LoVo (cell line): Measurements from ENCODE around the gene ZFC3H1.
A peak's percentile ranks its signal among the peaks of the same experiment; 100 is the strongest.

ENCODE experiments used
- DNase-seq: peaks from one replicate; pipeline ENCODE4 v3.0.0-alpha.2; 2016; ENCODE audit warnings: low spot score

ZFC3H1 gene

GRCh38 chr12:71627438-71628002 is 36.1 kb downstream of the ZFC3H1 start:
- DNase-seq, result no peak

- no peak for DNase-seq
Observed at GRCh38 chr12:71626768-71627167, 36.9 kb downstream of the ZFC3H1 start.

- no peak for DNase-seq
Observed at GRCh38 chr12:71626098-71626497, 37.5 kb downstream of the ZFC3H1 start.

GRCh38 chr12:71625476-71625875 is 38.2 kb downstream of the ZFC3H1 start:
- DNase-seq, result no peak

- no peak for DNase-seq
Observed at GRCh38 chr12:71621938-71622337, 41.7 kb downstream of the ZFC3H1 start.

- no peak for DNase-seq
Observed at GRCh38 chr12:71610031-71610795, 53.4 kb downstream of the ZFC3H1 start.

GRCh38 chr12:71607494-71608330 is 55.9 kb downstream of the ZFC3H1 start:
- DNase-seq, result no peak

- DNase-seq, result no peak
Observed at GRCh38 chr12:71605039-71605438, 58.6 kb downstream of the ZFC3H1 start.

GRCh38 chr12:71602761-71603577 is 60.7 kb downstream of the ZFC3H1 start:
- DNase-seq, result no peak

- DNase-seq, result no peak
Observed at GRCh38 chr12:71601546-71601945, 62.1 kb downstream of the ZFC3H1 start.

- no peak for DNase-seq
Observed at GRCh38 chr12:71599210-71599609, 64.4 kb downstream of the ZFC3H1 start.

- peak; percentile 51 for DNase-seq
Observed at GRCh38 chr12:71594214-71594948, 69.3 kb downstream of the ZFC3H1 start.

- no peak for DNase-seq
Observed at GRCh38 chr12:71592841-71593240, 70.8 kb downstream of the ZFC3H1 start.

GRCh38 chr12:71591601-71592000 is 72.0 kb downstream of the ZFC3H1 start:
- DNase-seq, result no peak

- DNase-seq, result no peak
Observed at GRCh38 chr12:71589478-71589881, 74.2 kb downstream of the ZFC3H1 start.

GRCh38 chr12:71587012-71587411 is 76.6 kb downstream of the ZFC3H1 start:
- DNase-seq, result no peak

GRCh38 chr12:71585218-71585617 is 78.4 kb downstream of the ZFC3H1 start:
- DNase-seq, result no peak

- no peak for DNase-seq
Observed at GRCh38 chr12:71584356-71584755, 79.3 kb downstream of the ZFC3H1 start.

- no peak for DNase-seq
Observed at GRCh38 chr12:71582925-71583324, 80.7 kb downstream of the ZFC3H1 start.

- no peak for DNase-seq
Observed at GRCh38 chr12:71581206-71581605, 82.4 kb downstream of the ZFC3H1 start.

GRCh38 chr12:71578694-71579258 is 84.9 kb downstream of the ZFC3H1 start:
- DNase-seq, result no peak
